Measurements from ENCODE around the gene FAM76B.

Gene FAM76B

GRCh38 chr11:95727111-95727510 lies 62.5 kb downstream of the FAM76B start:
- FAIRE-seq (no peak), DNase-seq (ENCODE audit: insufficient read length, low spot score) (no peak)
- no peak for TF ChIP-seq POU2F2 (IDR thresholded peaks at IDR 0.05; ENCODE audit: low read depth, low read length)
- no peak for TF ChIP-seq POLR2A (IDR thresholded peaks at IDR 0.05; ENCODE audit: low read depth, low read length)
- TF ChIP-seq TAF1 (IDR thresholded peaks at IDR 0.05; ENCODE audit: low read depth, low read length), result no peak
- TF ChIP-seq POLR2AphosphoS5 (IDR thresholded peaks at IDR 0.05; ENCODE audit: low read depth, low read length), result no peak
- no peak for TF ChIP-seq SPI1 (IDR thresholded peaks at IDR 0.05; ENCODE audit: low read depth, low read length)
- TF ChIP-seq PAX5 (IDR thresholded peaks at IDR 0.05; ENCODE audit: insufficient read depth, low read length, severe bottlenecking), result no peak

GRCh38 chr11:95725196-95725595 lies 64.4 kb downstream of the FAM76B start:
- TF ChIP-seq POLR2AphosphoS5 (IDR thresholded peaks at IDR 0.05; ENCODE audit: low read depth, low read length), result no peak
- TF ChIP-seq POLR2A (IDR thresholded peaks at IDR 0.05; ENCODE audit: low read depth, low read length), result no peak
- TF ChIP-seq POU2F2 (IDR thresholded peaks at IDR 0.05; ENCODE audit: low read depth, low read length), result no peak
- TF ChIP-seq TAF1 (IDR thresholded peaks at IDR 0.05; ENCODE audit: low read depth, low read length), result no peak
- no peak for TF ChIP-seq PAX5 (IDR thresholded peaks at IDR 0.05; ENCODE audit: insufficient read depth, low read length, severe bottlenecking)
- no peak for TF ChIP-seq SPI1 (IDR thresholded peaks at IDR 0.05; ENCODE audit: low read depth, low read length)
- FAIRE-seq (no peak), DNase-seq (ENCODE audit: insufficient read length, low spot score) (no peak)

GRCh38 chr11:95723361-95723942 lies 66.1 kb downstream of the FAM76B start:
- no peak for TF ChIP-seq PAX5 (IDR thresholded peaks at IDR 0.05; ENCODE audit: insufficient read depth, low read length, severe bottlenecking)
- TF ChIP-seq POLR2A (IDR thresholded peaks at IDR 0.05; ENCODE audit: low read depth, low read length), result no peak
- TF ChIP-seq POU2F2 (IDR thresholded peaks at IDR 0.05; ENCODE audit: low read depth, low read length), result no peak
- TF ChIP-seq SPI1 (IDR thresholded peaks at IDR 0.05; ENCODE audit: low read depth, low read length), result no peak
- no peak for TF ChIP-seq TAF1 (IDR thresholded peaks at IDR 0.05; ENCODE audit: low read depth, low read length)
- no peak for TF ChIP-seq POLR2AphosphoS5 (IDR thresholded peaks at IDR 0.05; ENCODE audit: low read depth, low read length)
- DNase-seq (ENCODE audit: insufficient read length, low spot score) (no peak), FAIRE-seq (no peak)

GRCh38 chr11:95720195-95720594 lies 69.4 kb downstream of the FAM76B start:
- FAIRE-seq (no peak), DNase-seq (ENCODE audit: insufficient read length, low spot score) (no peak)
- no peak for TF ChIP-seq TAF1 (IDR thresholded peaks at IDR 0.05; ENCODE audit: low read depth, low read length)
- TF ChIP-seq POU2F2 (IDR thresholded peaks at IDR 0.05; ENCODE audit: low read depth, low read length), result no peak
